OCI-LY3 (cell line): ENCODE data around the gene TAF4.
"Not testable (repeated sequence)": the region's sequence is repeated elsewhere in the genome, so short reads cannot be mapped to it uniquely, and the experiment has no call there.

ENCODE experiments used
- H2AFZ ChIP-seq: fragments of 200-600, 300-600 bp; shearing (Covaris generic); 2 replicates; pipeline ENCODE4 v1.6.0; 2014; ENCODE audit warnings: antibody characterized with exemption, low read depth, low read length
- H3K27ac ChIP-seq: fragments of 200-600, 300-600 bp; sonication (generic); 2 replicates; pipeline ENCODE4 v1.5.1; 2014; ENCODE audit warnings: mild to moderate bottlenecking, low read length, moderate library complexity, mixed read lengths
- H3K27me3 ChIP-seq: fragments of 200-600, 300-600 bp; sonication (generic); 2 replicates; pipeline ENCODE4 v1.6.1; 2014; ENCODE audit warnings: low read depth, low read length, mixed read lengths
- H3K36me3 ChIP-seq: fragments of 200-600, 300-600 bp; sonication (generic); replicated peaks from 2 replicates; pipeline ENCODE3; 2014; ENCODE audit warnings: low read depth, low read length, mixed read lengths
- H3K4me1 ChIP-seq: fragments of 300-600, 200-600 bp; sonication (generic); 2 replicates; pipeline ENCODE4 v1.6.1; 2014; ENCODE audit warnings: low read length, mixed read lengths
- H3K4me2 ChIP-seq: fragments of 200-600, 300-600 bp; sonication (generic); 2 replicates; pipeline ENCODE4 v1.6.1; 2014; ENCODE audit warnings: low read length, mixed read lengths
- H3K4me3 ChIP-seq: fragments of 300-600, 200-600 bp; sonication (generic); 2 replicates; pipeline ENCODE4 v1.5.1; 2014; ENCODE audit warnings: antibody characterized with exemption, mild to moderate bottlenecking, low read length, moderate library complexity
- H3K79me2 ChIP-seq: fragments of 300-600, 200-600 bp; shearing (Covaris generic); 2 replicates; pipeline ENCODE4 v1.6.1; 2014; ENCODE audit warnings: mild to moderate bottlenecking, low read length, mixed read lengths
- H3K9ac ChIP-seq: fragments of 300-600, 200-600 bp; shearing (Covaris generic); 2 replicates; pipeline ENCODE4 v1.6.0; 2014; ENCODE audit warnings: mild to moderate bottlenecking, low read length, moderate library complexity
- H3K9me3 ChIP-seq: fragments of 200-600, 300-600 bp; shearing (Covaris generic); 2 replicates; pipeline ENCODE4 v1.6.1; 2014; ENCODE audit warnings: low read length, mixed read lengths; ENCODE audit not compliant: insufficient read depth
- H4K20me1 ChIP-seq: fragments of 200-600, 300-600 bp; sonication (generic); 2 replicates; pipeline ENCODE4 v1.6.1; 2016; ENCODE audit warnings: low read length, mixed read lengths; ENCODE audit not compliant: insufficient read depth
- EZH2phosphoT487 ChIP-seq: fragments of 200-600 bp; shearing (Covaris generic); IDR thresholded peaks from 2 replicates; pipeline ENCODE4 v1.6.1; 2018; ENCODE audit warnings: antibody characterized with exemption, mixed run types, low read depth
- TF ChIP-seq, protein P1 (sequence below): fragments of 200-600, 300-600 bp; sonication (generic); IDR thresholded peaks from 2 replicates; pipeline ENCODE4 v1.5.1; 2014; ENCODE audit warnings: antibody characterized with exemption, low read length, low read depth

Gene TAF4

DNA sequence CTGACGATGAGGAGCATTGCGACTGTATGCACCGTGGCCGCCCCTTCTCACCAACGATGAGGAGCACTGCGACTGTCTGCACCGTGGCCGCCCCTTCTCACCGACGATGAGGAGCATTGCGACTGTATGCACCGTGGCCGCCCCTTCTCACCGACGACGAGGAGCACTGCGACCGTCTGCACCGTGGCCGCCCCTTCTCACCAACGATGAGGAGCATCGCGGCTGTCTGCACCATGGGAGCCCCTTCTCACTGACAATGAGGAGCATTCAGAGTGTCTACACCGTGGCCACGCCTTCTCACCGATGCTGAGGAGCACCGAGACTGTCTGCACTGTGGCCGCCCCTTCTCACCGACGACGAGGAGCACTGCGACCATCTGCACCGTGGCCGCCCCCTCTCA lies 120.7 kb downstream of the TAF4 start:
- not testable (repeated sequence) for H4K20me1 ChIP-seq, H3K27me3 ChIP-seq, H3K9me3 ChIP-seq, H3K79me2 ChIP-seq, H3K27ac ChIP-seq, H3K4me1 ChIP-seq, H3K9ac ChIP-seq, H3K4me3 ChIP-seq, H2AFZ ChIP-seq, H3K36me3 ChIP-seq, H3K4me2 ChIP-seq

DNA sequence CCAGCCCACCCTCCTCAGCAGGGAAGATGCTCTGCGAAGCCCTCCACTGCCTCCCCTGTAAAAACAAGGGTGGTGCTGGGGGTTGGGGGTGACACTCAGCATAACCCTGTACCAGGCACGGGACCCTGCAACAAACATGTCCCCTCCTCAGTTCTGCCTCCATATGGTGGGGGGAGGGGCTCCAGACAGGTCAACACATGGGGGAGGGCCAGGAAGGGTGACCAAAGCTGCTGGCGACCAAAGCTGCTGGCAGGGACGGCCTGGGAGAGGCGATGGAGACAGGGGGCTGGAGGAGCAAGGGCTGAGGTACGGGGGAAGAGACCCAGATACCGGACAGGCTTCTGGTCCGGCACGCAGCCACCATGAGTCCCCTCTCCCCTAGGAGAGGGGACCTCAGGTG lies 123.2 kb downstream of the TAF4 start:
- H3K4me2 ChIP-seq, result no peak overlapping the region
- no peak overlapping the region for H3K4me3 ChIP-seq
- H4K20me1 ChIP-seq, result no peaks in the 10 kb centered on the region
- no peak overlapping the region for H3K27ac ChIP-seq
- H3K36me3 ChIP-seq, result no peaks in the 10 kb centered on the region
- H2AFZ ChIP-seq, result no peak overlapping the region
- H3K4me1 ChIP-seq, result no peaks in the 10 kb centered on the region
- H3K9me3 ChIP-seq, result no peaks in the 10 kb centered on the region
- H3K27me3 ChIP-seq, result no peaks in the 10 kb centered on the region
- no peak for TF ChIP-seq EZH2phosphoT487
- TF ChIP-seq, protein P1, sequence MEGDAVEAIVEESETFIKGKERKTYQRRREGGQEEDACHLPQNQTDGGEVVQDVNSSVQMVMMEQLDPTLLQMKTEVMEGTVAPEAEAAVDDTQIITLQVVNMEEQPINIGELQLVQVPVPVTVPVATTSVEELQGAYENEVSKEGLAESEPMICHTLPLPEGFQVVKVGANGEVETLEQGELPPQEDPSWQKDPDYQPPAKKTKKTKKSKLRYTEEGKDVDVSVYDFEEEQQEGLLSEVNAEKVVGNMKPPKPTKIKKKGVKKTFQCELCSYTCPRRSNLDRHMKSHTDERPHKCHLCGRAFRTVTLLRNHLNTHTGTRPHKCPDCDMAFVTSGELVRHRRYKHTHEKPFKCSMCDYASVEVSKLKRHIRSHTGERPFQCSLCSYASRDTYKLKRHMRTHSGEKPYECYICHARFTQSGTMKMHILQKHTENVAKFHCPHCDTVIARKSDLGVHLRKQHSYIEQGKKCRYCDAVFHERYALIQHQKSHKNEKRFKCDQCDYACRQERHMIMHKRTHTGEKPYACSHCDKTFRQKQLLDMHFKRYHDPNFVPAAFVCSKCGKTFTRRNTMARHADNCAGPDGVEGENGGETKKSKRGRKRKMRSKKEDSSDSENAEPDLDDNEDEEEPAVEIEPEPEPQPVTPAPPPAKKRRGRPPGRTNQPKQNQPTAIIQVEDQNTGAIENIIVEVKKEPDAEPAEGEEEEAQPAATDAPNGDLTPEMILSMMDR, result no peak
- no peak overlapping the region for H3K9ac ChIP-seq
- H3K79me2 ChIP-seq, result no peaks in the 10 kb centered on the region

DNA sequence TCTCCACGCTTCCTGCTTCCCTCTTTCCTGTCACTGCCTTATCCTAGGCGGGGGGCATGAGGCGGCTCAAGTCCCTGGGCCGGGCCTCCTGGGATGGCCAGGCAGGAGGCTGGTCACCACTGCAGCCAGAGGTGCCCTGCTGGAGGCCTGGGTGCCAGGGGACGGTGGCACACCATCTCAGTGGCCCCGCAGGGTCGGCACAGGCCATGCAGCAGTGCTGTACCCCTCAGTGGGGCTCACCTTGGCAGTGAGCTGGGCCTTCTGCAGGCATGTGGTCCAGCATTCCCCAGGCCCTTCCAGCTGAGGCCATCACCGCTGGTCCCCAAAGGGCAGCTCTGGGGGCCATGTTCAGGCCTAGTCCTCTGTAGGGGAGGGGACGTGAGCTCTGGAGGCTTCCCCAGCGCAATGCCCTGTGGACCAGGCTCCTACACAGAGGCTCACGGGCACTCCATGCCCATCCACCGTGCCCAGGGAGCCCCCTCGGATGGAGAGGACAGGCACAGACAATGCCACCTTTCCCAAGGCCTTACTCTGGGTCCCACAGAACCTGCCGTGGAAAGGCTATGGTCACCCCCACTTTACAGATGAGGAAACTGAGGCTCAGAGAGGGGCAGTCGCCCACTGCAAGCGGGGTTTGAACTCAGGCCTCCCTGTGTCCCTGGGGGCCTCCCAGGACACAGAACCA lies 123.8 kb downstream of the TAF4 start:
- Histone ChIP-seq H3K4me3 (no peak overlapping the region), H4K20me1 (no peaks in the 10 kb centered on the region), H3K36me3 (no peaks in the 10 kb centered on the region), H3K4me2 (no peak overlapping the region), H2AFZ (no peak overlapping the region), H3K9ac (no peak overlapping the region), H3K79me2 (no peaks in the 10 kb centered on the region), H3K4me1 (no peaks in the 10 kb centered on the region), H3K27me3 (no peaks in the 10 kb centered on the region), H3K9me3 (no peaks in the 10 kb centered on the region), H3K27ac (no peak overlapping the region)
- no peak for TF ChIP-seq EZH2phosphoT487
- TF ChIP-seq, protein P1, result no peak

DNA sequence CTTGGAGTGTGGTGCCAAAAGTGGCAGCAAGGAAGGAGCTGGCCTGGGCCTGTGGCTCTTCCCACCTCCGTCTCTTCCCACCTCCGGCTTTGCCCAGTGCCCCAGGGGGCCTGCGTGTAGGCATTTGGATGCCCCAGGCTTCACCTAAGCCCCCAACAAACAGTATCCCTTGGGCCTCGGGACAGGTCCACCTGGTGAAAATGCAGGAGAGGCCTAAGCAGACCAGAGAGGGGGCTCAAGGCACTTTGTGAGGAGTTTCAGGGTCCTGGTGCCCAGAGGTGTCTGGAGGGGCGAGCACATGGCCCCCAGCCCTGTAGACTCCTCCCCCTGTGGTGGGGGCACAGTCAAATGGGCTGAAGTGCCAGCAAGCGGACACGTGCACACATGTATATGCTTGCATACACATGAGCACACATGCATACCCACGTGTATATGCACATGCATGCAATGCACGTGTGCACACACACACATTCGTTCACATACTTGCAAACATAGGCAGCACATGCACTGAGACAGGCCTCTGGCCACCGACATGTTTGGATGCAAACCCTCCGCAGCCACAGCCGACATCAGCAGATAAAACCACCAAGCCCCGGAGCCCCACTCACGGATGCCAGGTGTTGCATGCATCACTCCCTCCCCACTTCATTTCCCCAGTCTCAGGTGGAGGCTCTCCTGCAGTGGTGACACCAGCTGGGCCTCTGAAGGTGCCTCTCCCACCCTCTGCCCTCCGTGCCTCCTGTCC lies 124.5 kb downstream of the TAF4 start:
- Histone ChIP-seq H3K4me2 (no peak overlapping the region), H3K9me3 (no peaks in the 10 kb centered on the region), H3K4me3 (no peak overlapping the region), H3K79me2 (no peaks in the 10 kb centered on the region), H3K4me1 (no peaks in the 10 kb centered on the region), H3K36me3 (no peaks in the 10 kb centered on the region), H3K9ac (no peak overlapping the region), H3K27me3 (no peaks in the 10 kb centered on the region), H4K20me1 (no peaks in the 10 kb centered on the region), H2AFZ (no peak overlapping the region), H3K27ac (no peak overlapping the region)
- TF ChIP-seq EZH2phosphoT487, result no peak
- TF ChIP-seq, protein P1, result no peak
